ENCODE data around the gene MXD3.

The MXD3 gene

GRCh38 chr5:177356746-177357145 is 45.0 kb upstream of the MXD3 start:
- Histone ChIP-seq H3K36me3 (no peaks in the 10 kb centered on the region), H3K9ac (peak overlapping the region in 4 of 11 experiments; percentile 9 to 81 (median 80); a peak in 5 of 22 replicates), H3K9me3 (replicated peaks in 1 of 11) (peaks cover 0 to 6% (median 0%) of the 10 kb centered on the region in 11 experiments; a peak in 2 of 22 replicates), H4K20me1 (peaks cover 0 to 18% (median 0%) of the 10 kb centered on the region in 11 experiments; a peak in 5 of 22 replicates), H3K27ac (peak overlapping the region in 5 of 11 experiments; percentile 79 to 88 (median 83); a peak in 9 of 22 replicates), H3K27me3 (no peaks in the 10 kb centered on the region), H3K4me1 (peaks cover 73 to 95% (median 86%) of the 10 kb centered on the region in 10 experiments), H3K4me3 (peak overlapping the region in 5 of 10 experiments; percentile 66 to 81 (median 67); a peak in 2 of 20 replicates), H3K4me2 (peak overlapping the region; percentile 93 to 100 (median 99))
- no peak for TF ChIP-seq Cebpa-rat (IDR thresholded peaks at IDR 0.05)

- H3K4me1 ChIP-seq = peaks cover 66 to 86% (median 77%) of the 10 kb centered on the region in 10 experiments
- peaks cover 0 to 6% (median 0%) of the 10 kb centered on the region in 11 experiments; a peak in 2 of 22 replicates for H3K9me3 ChIP-seq (replicated peaks in 1 of 11)
- H3K27me3 ChIP-seq = no peaks in the 10 kb centered on the region
- H3K4me2 ChIP-seq = peak overlapping the region; percentile 93 to 100 (median 99)
- H3K4me3 ChIP-seq = no peak overlapping the region
- no peak for TF ChIP-seq Cebpa-rat (IDR thresholded peaks at IDR 0.05)
- 0 out of 22 replicates have a peak overlapping the region, but pooled peaks of 1 of the 11 experiments have one; percentile 8 for H3K9ac ChIP-seq
- H4K20me1 ChIP-seq = peaks cover 0 to 11% (median 0%) of the 10 kb centered on the region in 11 experiments; a peak in 5 of 22 replicates
- H3K36me3 ChIP-seq = no peaks in the 10 kb centered on the region
- peak overlapping the region in 5 of 11 experiments; percentile 6 to 88 (median 83); a peak in 5 of 22 replicates for H3K27ac ChIP-seq
Measured at GRCh38 chr5:177355868-177356168, 44.1 kb upstream of the MXD3 start.

GRCh38 chr5:177355162-177355867 is 43.6 kb upstream of the MXD3 start:
- no peak overlapping the region for H3K4me3 ChIP-seq
- H3K9me3 ChIP-seq (replicated peaks in 1 of 11) = peaks cover 0 to 6% (median 0%) of the 10 kb centered on the region in 11 experiments; a peak in 2 of 22 replicates
- peaks cover 69 to 87% (median 80%) of the 10 kb centered on the region in 10 experiments for H3K4me1 ChIP-seq
- H3K36me3 ChIP-seq = peaks cover 0 to under 1% (median 0%) of the 10 kb centered on the region in 11 experiments; a peak in 1 of 22 replicates
- H3K27ac ChIP-seq = peak overlapping the region in 4 of 11 experiments; percentile 0 to 88 (median 42); a peak in 3 of 22 replicates
- H3K9ac ChIP-seq = 0 out of 22 replicates have a peak overlapping the region, but pooled peaks of 1 of the 11 experiments have one; percentile 8
- TF ChIP-seq Cebpa-rat (IDR thresholded peaks at IDR 0.05) = no peak
- peaks cover 0 to 14% (median 1%) of the 10 kb centered on the region in 11 experiments; a peak in 14 of 22 replicates for H4K20me1 ChIP-seq
- H3K27me3 ChIP-seq = no peaks in the 10 kb centered on the region
- H3K4me2 ChIP-seq = peak overlapping the region; percentile 93 to 100 (median 99)

- Histone ChIP-seq H4K20me1 (peaks cover 3 to 15% (median 7%) of the 10 kb centered on the region in 11 experiments; a peak in 18 of 22 replicates), H3K27me3 (no peaks in the 10 kb centered on the region), H3K9ac (no peak overlapping the region), H3K36me3 (peaks cover 0 to 6% (median 4%) of the 10 kb centered on the region in 11 experiments; a peak in 10 of 22 replicates), H3K4me1 (peaks cover 70 to 87% (median 80%) of the 10 kb centered on the region in 10 experiments), H3K4me3 (no peak overlapping the region), H3K9me3 (replicated peaks in 1 of 11) (peaks cover 0 to 6% (median 0%) of the 10 kb centered on the region in 11 experiments; a peak in 2 of 22 replicates), H3K4me2 (peak overlapping the region in 9 of 11 experiments; percentile 93 to 99 (median 98); a peak in 17 of 22 replicates), H3K27ac (peak overlapping the region in 2 of 11 experiments; percentile 0 to 1; a peak in 1 of 22 replicates)
- TF ChIP-seq Cebpa-rat (IDR thresholded peaks at IDR 0.05) = no peak
Measured at GRCh38 chr5:177354711-177355110, 43.0 kb upstream of the MXD3 start.

GRCh38 chr5:177354256-177354655 is 42.6 kb upstream of the MXD3 start:
- TF ChIP-seq Cebpa-rat (IDR thresholded peaks at IDR 0.05) = no peak
- Histone ChIP-seq H3K4me3 (no peak overlapping the region), H3K36me3 (peaks cover 1 to 11% (median 9%) of the 10 kb centered on the region in 11 experiments; a peak in 18 of 22 replicates), H3K4me1 (peaks cover 70 to 87% (median 80%) of the 10 kb centered on the region in 10 experiments), H4K20me1 (peaks cover 8 to 20% (median 12%) of the 10 kb centered on the region in 11 experiments; a peak in 19 of 22 replicates), H3K27ac (no peak overlapping the region), H3K9me3 (replicated peaks in 1 of 11) (peaks cover 0 to 6% (median 0%) of the 10 kb centered on the region in 11 experiments; a peak in 2 of 22 replicates), H3K9ac (no peak overlapping the region), H3K4me2 (peak overlapping the region in 5 of 11 experiments; percentile 93 to 99 (median 98); a peak in 10 of 22 replicates), H3K27me3 (no peaks in the 10 kb centered on the region)

- no peak for TF ChIP-seq Cebpa-rat (IDR thresholded peaks at IDR 0.05)
- H3K4me1 ChIP-seq = peaks cover 69 to 87% (median 80%) of the 10 kb centered on the region in 10 experiments
- H4K20me1 ChIP-seq = peaks cover 19 to 31% (median 23%) of the 10 kb centered on the region in 11 experiments; a peak in 19 of 22 replicates
- H3K9me3 ChIP-seq (replicated peaks in 1 of 11) = peaks cover 0 to 6% (median 0%) of the 10 kb centered on the region in 11 experiments; a peak in 2 of 22 replicates
- no peaks in the 10 kb centered on the region for H3K27me3 ChIP-seq
- H3K4me2 ChIP-seq = peak overlapping the region in 6 of 11 experiments; percentile 73 to 98 (median 87); a peak in 10 of 22 replicates
- H3K36me3 ChIP-seq = peaks cover 7 to 21% (median 20%) of the 10 kb centered on the region in 11 experiments; a peak in 18 of 22 replicates
- no peak overlapping the region for H3K27ac ChIP-seq
- H3K4me3 ChIP-seq = no peak overlapping the region
- no peak overlapping the region for H3K9ac ChIP-seq
Measured at GRCh38 chr5:177353093-177353492, 41.4 kb upstream of the MXD3 start.

- Histone ChIP-seq H3K36me3 (peaks cover 19 to 35% (median 33%) of the 10 kb centered on the region in 11 experiments), H4K20me1 (peaks cover 30 to 46% (median 37%) of the 10 kb centered on the region in 11 experiments; a peak in 19 of 22 replicates), H3K4me2 (peak within 1 kb of the TSS; percentile 90 to 100 (median 97)), H3K9me3 (replicated peaks in 1 of 11) (peaks cover 0 to 6% (median 0%) of the 10 kb centered on the region in 11 experiments; a peak in 2 of 22 replicates), H3K27ac (peak within 1 kb of the TSS; percentile 88 to 96 (median 93)), H3K9ac (peak within 1 kb of the TSS; percentile 86 to 96 (median 93)), H3K27me3 (no peaks in the 10 kb centered on the region), H3K4me1 (peaks cover 62 to 89% (median 79%) of the 10 kb centered on the region in 10 experiments), H3K4me3 (peak within 1 kb of the TSS; percentile 79 to 96 (median 93))
- no peak for TF ChIP-seq Cebpa-rat (IDR thresholded peaks at IDR 0.05)
Measured at GRCh38 chr5:177351392-177352329, 40.0 kb upstream of the MXD3 start, which contains the start of gene LMAN2. LMAN2 (minus strand) TSS chr5:177351668; CDS start chr5:177351647, 21 bp downstream.
